Activated CD4-positive, alpha-beta T cell treated with anti-CD3 and anti-CD28 coated beads for 1 hour (primary cell): ENCODE data around the gene VWF.

Source experiments
- DNase-seq: peaks from one replicate; pipeline ENCODE4 v3.0.0-alpha.2; 2020

VWF gene

GRCh38 chr12:6053541-6053940 is 70.9 kb downstream of the VWF start:
- no peak for DNase-seq

GRCh38 chr12:6052940-6053329 is 71.5 kb downstream of the VWF start:
- DNase-seq, result no peak

- no peak for DNase-seq
Observed at GRCh38 chr12:6052206-6052939, 72.1 kb downstream of the VWF start.

- DNase-seq, result no peak
Observed at GRCh38 chr12:6049992-6050391, 74.5 kb downstream of the VWF start.

- no peak for DNase-seq
Observed at GRCh38 chr12:6049587-6049986, 74.9 kb downstream of the VWF start.

GRCh38 chr12:6047249-6048237 is 76.9 kb downstream of the VWF start:
- no peak for DNase-seq

- no peak for DNase-seq
Observed at GRCh38 chr12:6046511-6047180, 77.8 kb downstream of the VWF start.

- no peak for DNase-seq
Observed at GRCh38 chr12:6045438-6045837, 79.0 kb downstream of the VWF start.

GRCh38 chr12:6044082-6044481 is 80.4 kb downstream of the VWF start:
- DNase-seq, result no peak

GRCh38 chr12:6042446-6042845 is 82.0 kb downstream of the VWF start:
- no peak for DNase-seq

- no peak for DNase-seq
Observed at GRCh38 chr12:6041891-6042290, 82.6 kb downstream of the VWF start.

- DNase-seq, result no peak
Observed at GRCh38 chr12:6040815-6041214, 83.7 kb downstream of the VWF start.

GRCh38 chr12:6039894-6040601 is 84.4 kb downstream of the VWF start:
- DNase-seq, result no peak

- DNase-seq, result no peak
Observed at GRCh38 chr12:6038160-6038559, 86.3 kb downstream of the VWF start.

- DNase-seq, result no peak
Observed at GRCh38 chr12:6037459-6037858, 87.0 kb downstream of the VWF start.

GRCh38 chr12:6036509-6036908 is 88.0 kb downstream of the VWF start:
- DNase-seq, result no peak

- no peak for DNase-seq
Observed at GRCh38 chr12:6034596-6034995, 89.9 kb downstream of the VWF start.

GRCh38 chr12:6033546-6033945 is 90.9 kb downstream of the VWF start:
- no peak for DNase-seq

GRCh38 chr12:6032726-6033125 is 91.7 kb downstream of the VWF start:
- no peak for DNase-seq

- no peak for DNase-seq
Observed at GRCh38 chr12:6031001-6031400, 93.5 kb downstream of the VWF start.

GRCh38 chr12:6030081-6030480 is 94.4 kb downstream of the VWF start:
- DNase-seq, result no peak

GRCh38 chr12:6029401-6029800 is 95.1 kb downstream of the VWF start:
- DNase-seq, result no peak

GRCh38 chr12:6026998-6027397 is 97.5 kb downstream of the VWF start:
- no peak for DNase-seq
